Pons (tissue), 1 donor: ENCODE results near the gene NARF.
"Not testable (repeated sequence)": the region's sequence is repeated elsewhere in the genome, so short reads cannot be mapped to it uniquely, and the experiment has no call there.

Experiments used
- DNase-seq: peaks from one replicate; pipeline ENCODE4 v3.0.0-alpha.2; 2016; ENCODE audit warnings: low spot score

NARF gene

DNA sequence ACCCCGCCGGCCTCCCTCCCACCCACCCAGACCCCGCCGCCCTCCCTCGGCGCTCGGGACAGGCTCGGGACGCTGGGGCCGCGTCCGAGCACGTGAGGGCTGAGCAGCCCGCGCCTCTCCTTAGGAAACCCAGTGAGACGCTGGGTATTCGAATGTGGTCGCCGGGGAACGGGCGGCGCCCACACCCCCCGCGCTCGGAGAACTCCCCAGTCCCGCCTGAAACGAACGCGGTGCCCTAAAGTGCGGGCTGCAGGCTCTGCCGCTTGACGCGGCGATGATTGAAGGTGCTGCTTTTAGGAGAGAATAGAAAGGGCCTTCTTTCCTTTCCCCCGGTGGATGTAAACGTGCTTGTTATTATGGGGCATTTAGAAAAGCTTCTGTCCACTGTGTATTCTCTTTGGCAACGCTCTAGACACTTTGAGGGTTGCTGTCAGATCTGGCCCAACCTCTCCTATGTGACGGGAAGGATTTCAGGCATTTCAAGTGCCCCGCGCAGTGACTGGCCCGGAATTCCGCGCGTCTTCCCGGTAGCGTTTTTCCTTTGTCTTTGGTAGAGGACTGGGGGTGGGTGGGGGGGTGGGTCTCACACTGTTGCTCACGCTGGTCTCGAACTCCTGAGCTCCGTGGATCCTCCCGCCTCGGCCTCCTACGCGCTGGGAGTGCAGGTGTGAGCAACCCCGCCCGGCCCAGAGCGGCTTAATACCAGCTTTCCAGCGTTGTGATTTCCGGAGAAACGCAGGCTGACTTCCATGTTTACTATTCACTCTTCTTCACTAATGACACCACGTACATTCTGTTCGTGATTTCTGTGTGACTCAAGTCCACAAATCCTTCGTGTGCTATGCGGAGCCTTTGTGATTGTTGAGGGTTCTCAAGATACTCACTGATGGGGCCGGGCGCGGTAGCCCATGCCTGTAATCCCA, 39.2 kb downstream of the NARF start:
- DNase-seq = peak; percentile 31

DNA sequence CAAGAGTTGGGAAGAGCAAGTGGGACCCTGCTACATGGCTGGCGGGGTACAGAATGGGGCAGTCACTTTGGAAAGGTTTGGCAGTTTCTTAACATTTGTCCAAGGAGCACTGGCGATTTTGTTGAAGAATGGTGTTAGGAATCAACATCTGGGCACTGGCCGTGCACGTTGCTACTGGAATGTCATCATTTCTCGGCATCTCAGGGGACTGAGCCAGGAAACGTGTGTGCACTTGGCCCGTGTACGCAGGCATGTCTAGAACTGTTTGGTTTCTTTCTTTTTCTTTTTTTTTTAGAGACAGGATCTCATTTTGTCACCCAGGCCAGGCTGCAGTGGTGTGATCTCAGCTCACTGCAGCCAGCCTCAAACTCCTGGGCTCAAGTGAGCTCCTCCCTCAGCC, 43.7 kb downstream of the NARF start:
- DNase-seq = no peak

DNA sequence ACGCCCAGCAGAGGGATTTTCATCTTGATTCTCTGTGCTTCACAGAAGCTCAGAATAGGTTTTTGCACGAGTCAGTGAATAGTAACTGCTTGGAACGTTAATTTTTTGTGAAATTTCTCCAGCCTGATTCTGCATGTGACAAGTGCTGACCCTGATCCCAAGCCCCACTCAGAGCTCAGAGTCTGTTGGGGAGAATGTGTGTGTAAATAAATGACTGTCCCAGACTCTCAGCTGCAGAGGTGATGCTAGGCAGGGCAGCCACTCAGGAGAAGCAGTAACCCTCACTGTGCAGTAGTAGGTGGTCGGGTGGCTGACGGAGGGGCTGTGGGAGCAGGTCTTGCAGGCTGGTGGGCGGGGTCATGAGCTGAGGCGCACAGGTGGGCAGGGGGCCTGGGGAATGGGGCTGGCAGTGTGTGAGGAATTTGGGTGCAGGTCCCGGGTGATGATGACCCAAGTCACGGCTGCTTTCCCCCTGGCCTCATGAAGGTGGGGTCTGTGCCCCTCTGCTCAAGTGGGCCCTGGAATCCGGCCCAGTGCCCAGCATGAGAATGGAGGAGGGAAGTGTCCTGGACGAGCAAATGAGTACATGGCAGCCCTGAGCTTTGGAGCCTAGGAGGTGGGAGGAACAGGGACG, 44.7 kb downstream of the NARF start:
- no peak for DNase-seq

DNA sequence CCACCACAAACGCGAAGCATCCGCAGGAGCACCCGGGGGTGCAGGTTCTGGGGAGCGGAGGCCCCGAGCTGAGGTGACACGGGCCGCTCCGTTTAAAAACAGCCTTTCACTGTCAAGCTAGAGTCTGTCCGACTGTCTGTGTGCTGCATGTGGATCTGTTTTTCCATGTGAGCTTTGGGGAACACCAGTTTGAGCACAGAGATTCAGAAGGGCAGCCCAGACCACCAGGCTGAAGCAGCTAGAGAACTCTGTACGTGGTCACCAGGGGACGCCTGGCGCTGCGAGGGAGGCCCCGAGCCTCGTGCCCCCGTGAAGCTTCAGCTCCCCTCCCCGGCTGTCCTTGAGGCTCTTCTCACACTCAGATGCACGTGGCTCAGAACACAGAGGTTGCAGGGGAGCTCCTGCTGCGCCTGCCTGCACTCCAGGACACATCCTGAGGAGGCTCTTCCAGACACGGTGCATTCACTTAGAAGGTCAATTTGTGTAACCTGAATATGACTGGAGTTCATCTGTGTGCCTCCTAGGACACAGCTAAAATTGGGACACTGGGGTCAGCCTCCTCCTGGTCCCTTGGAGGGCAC, 45.3 kb downstream of the NARF start:
- no peak for DNase-seq

DNA sequence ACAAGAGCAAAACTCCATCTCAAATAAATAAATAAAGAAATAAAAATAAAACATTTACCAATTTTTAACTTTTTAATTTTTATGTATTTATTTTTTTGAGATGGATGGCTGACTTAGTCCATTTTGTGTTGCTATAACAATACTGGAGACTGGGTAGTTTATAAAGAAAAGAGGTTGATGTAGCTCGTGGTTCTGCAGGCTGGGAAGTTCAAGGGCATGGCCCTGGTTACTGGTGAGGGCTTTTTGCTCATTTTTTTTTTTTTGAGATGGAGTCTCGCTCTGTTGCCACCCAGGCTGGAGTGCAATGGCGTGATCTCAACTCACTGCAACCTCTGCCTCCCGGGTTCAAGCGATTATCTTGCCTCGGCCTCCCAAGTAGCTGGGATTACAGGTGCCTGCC, 46.8 kb downstream of the NARF start:
- no peak for DNase-seq

DNA sequence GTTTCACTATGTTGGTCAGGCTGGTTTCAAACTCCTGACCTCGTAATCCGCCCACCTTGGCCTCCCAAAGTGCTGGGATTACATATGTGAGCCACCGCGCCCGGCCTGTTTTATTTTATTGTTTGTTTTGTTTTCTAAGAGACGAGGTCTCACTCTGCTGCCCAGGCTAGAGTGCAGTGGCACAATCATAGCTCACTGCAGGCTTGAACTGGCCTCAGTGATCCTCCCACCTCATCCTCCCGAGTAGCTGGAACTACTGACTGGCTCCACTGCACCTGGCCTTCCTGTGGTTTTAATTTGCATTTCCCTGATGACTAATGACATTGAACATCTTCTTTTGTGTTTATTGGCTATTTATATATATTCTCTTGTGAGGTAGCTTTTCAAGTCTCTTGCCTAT, 47.9 kb downstream of the NARF start:
- not testable (repeated sequence) for DNase-seq

DNA sequence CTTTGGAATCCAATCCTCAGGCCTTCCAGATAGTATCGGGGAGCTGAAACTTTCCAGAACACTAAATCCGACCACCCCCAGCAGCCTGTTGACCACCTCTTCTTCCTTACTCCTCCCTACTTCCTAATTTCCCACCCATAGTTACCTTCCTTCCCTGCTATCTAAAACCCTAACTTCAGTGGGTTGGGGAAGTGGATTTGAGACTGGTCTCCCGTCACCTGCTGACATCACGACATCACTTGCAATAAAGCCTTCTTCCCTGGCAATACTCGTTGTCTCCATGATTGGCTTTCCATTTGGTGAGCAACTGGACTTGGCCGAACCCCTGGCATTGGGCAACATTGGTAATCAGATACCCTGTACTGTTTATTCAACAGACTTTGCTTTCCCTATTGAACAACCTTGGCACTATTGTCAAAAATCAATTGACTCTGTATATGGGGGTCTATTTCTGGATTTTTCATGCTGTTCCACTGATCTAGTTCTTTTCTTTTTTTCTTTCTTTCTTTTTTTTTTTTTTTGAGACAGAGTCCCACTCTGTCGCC, 49.2 kb downstream of the NARF start:
- DNase-seq = no peak

DNA sequence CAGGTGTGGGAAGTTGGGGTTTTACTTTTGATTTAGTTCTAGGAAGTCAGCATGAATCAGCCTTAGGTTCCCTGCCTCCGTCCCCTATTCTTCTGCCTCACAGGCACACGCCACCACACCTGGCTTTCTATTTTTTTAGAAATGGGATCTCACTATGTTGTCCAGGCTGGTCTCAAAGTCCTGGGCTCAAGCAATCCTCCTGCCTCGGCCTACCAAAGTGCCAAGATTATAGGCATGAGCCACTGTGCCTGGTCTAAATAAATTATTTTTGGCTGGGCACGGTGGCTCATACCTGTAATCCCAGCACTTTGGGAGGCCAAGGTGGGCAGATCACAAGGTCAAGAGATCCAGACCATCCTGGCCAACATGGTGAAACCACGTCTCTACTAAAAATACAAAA, 53.1 kb downstream of the NARF start:
- DNase-seq = not testable (repeated sequence)

DNA sequence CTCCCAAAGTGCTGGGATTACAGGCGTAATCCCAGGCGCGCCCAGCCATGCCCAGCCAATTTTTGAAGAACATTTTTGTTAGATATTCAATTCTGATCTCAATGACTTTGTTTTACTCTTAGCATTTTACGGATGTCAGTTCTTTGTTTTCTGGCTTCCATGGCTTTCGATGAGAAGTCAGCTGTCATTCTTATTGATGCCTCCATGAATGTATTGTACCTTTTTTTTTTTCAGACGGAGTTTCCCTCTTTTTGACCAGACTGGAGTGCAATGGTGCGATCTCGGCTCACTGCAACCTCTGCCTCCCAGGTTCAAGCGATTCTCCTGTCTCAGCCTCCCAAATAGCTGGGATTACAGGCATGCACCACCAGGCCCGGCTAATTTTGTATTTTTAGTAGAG, 55.3 kb downstream of the NARF start:
- DNase-seq = not testable (repeated sequence)

DNA sequence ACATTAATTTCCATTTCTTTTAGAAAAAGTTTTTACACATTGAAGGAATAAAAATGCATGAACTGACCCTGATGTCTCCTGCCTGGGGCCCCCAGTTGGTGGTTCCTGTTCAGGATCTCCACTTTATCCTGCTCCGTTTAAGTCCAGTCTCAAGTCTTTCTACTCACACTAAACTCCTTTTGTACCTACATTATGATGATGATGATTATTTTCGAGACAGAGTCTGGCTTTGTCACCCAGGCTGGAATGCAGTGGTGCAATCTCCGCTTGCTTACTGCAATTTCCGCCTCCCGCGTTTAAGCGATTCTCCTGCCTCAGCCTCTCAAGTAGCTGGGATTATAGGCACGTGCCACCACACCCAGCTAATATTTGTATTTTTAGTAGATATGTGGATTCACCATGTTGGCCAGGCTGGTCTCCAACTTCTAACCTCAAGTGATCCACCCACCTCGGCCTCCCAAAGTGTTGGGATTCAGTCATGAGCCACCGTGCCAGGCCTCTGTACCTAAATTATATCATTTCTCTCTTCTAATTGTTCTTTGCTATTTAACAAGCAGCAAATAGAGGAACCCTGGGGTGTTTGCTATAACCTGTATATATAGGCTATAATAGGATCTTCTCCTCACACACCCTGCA, 58.8 kb downstream of the NARF start:
- DNase-seq = no peak

DNA sequence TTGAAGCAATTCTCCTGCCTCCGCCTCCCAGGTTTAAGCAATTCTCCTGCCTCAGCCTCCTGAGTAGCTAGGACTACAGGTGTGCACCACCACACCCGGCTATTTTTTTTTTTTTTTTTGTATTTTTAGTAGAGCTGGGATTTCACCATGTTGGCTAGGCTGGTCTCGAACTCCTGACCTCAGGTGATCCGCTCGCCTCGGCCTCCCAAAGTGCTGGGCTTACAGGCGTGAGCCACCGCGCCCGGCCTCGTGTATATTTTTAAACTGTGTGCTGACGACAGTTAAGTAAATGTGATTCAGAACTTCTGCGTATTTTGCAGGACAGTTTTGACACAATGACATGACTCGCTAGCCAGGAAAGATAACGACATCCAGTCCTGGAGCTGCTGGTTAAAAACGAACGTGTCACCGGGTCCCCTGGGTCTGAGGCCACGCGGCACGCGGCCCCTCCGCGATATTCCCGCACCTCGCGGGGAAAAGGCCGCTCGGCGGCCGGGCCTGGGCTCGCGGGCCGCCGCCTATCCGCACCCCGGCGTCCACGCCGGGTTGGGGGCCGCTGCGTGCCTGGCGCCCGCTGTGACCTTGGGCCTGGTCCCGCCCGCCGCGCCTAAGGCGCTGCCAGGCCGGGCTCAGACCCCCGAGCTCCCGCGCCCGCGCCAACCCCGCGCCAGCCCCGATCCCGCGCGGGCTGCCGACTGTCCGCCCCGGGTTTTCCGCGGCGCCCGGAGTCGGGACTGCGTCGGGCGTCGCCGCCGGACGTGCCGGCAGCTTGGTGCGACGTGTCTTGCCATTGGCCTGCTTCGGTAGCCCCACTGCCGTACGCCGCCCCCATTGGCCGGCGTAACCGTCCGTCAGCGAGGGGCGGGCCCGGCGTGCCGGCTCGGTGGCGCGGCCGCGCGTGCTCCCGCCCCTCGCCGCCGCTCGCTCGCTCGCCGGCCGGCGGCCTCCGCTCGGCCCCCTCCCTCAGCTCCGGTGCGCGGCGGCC, 60.6 kb downstream of the NARF start, which contains the start of gene FOXK2:
Gene FOXK2 (plus strand): TSS at position 907 of the 985 bp plus-strand sequence. CDS start 157 bp downstream, outside the sequence.
- DNase-seq = peak; percentile 86

DNA sequence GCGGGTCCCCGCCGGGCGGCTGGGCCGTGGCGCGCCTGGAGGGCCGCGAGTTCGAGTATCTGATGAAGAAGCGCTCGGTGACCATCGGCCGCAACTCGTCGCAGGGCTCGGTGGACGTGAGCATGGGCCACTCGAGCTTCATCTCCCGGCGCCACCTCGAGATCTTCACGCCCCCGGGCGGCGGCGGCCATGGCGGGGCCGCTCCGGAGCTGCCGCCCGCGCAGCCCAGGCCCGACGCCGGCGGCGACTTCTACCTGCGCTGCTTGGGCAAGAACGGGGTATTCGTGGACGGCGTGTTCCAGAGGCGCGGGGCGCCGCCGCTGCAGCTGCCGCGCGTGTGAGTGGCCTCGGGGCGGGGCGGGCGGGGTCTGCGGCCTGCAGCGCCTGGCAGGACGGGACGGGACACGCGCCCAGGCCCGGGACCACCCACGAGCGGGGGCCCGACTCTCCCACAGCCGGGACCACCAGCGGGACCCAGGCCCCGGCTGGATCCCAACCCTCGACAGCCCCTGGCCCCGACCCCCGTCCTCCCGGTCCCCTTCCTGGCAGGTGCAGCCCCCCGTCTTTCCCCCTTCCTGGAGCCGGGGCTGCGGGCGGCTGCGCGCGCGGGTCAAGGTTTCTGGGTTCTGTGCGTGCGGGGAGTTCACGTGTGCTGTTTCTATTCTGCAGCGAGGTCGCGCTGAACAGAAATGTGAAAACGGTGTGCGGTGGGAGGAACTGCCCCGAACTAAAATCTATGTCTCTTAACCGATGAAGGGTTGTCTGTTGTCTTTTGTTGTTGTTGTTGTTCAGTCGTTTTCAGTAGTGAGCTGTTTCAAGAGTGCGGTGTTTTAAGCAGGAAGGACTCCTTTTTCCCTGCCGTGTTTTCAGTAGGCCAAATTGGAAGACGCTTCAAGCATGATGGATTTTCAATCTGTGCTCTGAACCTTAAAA, 61.7 kb downstream of the NARF start:
- peak; percentile 29 for DNase-seq

DNA sequence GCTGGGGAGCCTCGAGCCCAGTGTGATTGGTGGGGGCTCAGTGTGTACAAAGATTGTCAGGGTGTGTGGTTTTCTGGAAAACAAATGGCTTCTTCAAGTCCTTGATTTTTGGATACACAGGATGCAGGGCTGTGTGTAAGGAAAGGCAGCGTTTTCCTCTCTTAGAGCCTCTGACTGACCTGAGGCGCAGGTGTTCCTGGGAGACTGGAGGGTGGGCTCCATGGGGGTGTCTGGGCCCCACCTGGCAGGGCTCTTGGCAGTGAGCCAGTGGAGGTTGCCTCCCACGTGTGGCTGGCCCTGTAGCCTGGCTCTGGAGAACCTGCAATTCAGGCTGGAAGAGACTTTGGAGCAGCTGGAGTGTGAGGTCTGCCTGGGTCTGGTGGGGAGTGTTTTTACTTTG, 66.0 kb downstream of the NARF start:
- DNase-seq = no peak

DNA sequence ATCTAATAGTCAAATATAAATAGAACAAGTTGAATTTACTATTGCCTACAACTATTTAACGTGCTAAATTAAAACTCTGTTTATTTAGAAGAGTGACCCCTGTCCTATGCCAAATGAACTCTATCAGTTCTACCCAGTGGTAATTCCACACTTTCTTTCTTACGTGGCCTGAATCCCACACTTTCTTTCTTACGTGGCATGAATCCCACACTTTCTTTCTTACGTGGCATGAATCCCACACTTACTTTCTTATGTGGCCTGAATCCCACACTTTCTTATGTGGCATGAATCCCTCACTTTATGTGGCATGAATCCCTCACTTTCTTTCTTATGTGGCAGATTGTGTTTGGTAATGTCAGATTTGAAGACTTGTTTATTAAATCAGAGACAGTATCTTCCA, 67.2 kb downstream of the NARF start:
- no peak for DNase-seq

DNA sequence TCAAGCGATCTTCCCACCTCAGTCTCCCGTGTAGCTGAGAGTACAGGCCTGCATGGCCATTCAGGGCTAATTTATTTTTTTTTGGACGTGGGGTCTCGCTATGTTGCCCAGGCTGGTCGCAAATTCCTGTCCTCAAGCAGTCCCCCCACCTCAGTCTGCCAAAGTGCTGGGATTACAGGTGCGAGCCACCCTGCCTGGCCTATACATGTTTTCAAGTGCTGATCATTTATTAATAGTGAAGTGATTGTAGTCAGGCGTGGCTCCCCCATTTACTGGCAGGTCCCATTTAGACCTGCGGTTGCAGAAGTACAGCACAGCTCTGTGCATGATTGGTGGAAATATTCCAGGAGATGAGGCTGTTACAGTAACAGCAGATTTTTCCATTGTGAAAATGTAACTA, 69.4 kb downstream of the NARF start:
- no peak for DNase-seq

DNA sequence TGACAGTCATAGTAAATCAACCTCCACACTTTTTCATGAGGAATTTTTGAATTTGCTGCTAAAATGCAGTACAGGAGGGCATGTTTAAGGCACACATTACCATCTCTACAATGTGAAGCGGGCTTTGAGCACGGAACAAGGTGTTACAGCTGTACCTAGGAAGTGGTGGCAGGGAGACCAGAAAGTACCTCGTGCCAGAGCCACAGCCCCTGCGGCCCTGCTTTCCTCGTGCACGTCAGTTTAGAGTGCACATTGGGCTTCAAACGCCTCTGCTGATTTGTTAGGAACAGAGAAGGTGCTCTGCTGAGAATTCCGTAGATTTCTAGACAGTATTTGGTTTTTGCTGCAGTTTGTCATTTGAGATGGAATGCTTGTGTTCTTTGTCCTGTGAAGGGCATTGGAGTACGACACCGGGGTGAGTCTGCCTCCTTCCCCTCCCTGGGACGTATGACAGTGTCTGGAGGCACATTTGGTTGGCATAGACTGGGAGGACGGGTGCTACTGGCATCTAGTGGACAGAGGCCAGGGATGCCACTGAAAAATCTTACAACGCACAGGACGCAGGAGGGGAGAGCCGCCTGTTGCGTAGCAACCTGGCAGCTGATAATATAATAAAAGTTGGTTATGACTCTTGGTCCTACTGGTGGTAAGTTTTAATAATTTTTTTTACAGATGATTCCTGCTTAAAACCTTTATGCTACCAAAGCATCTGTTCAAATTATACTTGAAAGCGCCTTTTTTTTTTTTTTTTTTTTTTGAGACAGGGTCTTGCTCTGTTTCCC, 70.1 kb downstream of the NARF start:
- DNase-seq = peak; percentile 83

DNA sequence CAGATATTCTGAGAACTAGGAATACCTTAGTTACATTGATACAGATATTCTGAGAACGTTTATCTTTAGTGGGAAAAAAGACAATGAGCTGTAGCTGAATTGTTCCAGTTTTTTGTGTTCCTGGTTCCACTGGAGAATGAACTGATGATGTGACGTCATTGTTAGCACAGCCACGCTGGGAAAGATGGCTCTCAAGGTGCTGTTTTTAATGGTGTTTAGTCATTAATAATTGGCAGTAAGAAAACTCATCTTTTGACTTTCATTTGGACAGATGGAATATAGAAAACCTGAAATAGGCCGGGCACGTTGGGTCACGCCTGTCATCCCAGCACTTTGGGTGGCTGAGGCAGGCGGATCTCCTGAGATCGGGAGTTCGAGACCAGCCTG, 71.4 kb downstream of the NARF start:
- DNase-seq = no peak

DNA sequence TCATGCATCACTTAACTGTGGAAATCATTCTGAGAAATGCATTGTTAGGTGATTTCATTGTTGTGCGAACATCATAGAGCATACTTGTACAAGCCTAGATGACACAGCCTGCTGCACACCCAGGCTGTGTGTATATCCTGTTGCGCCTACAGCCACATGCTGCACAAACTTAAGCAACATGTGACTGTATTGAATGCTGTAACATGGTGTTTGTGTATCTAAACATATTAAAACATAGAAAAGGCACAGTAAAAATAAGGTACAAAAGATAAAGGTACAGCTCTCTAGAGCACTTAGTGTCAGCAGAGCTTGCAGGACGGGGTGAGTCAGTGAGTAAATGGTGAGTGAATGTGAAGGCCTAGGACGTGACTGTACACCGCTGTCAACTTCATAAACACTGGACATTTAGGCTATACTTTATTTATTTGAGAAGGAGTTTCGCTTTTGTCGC, 72.9 kb downstream of the NARF start:
- no peak for DNase-seq

DNA sequence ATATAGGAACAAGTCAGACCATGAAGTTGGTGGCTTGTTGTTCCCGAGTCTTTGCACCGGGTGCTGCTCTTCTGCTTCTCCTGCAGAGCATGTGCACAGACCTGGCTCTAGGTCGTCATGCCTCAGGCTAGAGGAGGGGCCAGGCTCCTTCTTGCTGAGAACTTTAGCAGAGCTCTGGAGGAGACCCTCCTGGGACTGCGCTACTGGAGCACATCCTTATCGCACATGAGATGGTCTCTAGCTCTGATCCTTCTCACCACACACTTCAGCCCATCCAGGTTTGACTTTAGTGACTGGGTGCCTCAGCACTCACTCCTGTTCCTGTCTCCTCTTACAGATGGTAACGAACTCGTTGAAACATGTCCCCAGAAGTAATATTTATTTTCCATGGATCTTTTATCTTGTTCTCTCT, 75.9 kb downstream of the NARF start:
- DNase-seq = no peak
